SK-N-MC (cell line): ENCODE results near the gene ASCC3.

Experiments used
- EZH2 ChIP-seq: fragments of 200-600 bp; sonication (generic); IDR thresholded peaks from one replicate; pipeline ENCODE4 v1.6.1; 2017; ENCODE audit warnings: antibody characterized with exemption
- POLR2AphosphoS5 ChIP-seq: IDR thresholded peaks from 2 replicates; pipeline ENCODE4 v1.6.1; 2012; ENCODE audit warnings: mild to moderate bottlenecking, low read depth, low read length, borderline replicate concordance

DNA sequence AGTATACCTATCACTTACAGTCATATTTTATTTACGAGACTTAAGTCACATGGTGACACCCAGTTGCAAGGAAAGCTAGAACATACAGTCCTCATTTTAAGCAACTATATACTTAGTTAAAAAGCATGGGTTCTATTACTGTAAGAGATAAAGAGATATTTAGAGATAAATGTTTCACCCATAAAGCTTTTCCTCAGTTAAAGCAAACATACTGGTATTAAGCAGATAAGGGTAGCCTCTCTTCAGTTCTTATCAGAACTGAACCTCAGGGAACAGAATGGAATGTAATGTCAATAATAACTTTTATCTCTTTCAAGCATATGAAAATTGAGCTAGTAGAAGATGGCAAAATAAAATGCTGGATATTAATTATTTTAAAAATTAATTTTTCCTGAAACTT lies 9.9 kb upstream of the ASCC3 start:
- no peak for TF ChIP-seq POLR2AphosphoS5
- TF ChIP-seq EZH2, result no peak
